ENCODE data around the gene KCNJ14.
"Not testable (repeated sequence)": the region's sequence is repeated elsewhere in the genome, so short reads cannot be mapped to it uniquely, and the experiment has no call there.

The KCNJ14 gene

GRCh38 chr19:48488478-48488877 is 33.1 kb downstream of the KCNJ14 start:
- not testable (repeated sequence) for DNase-seq (ENCODE audit: low spot score)

- peak; percentile 78 for DNase-seq (ENCODE audit: low spot score)
These were observed 34.3 kb downstream of the KCNJ14 start for GRCh38 chr19:48489608-48490216.

GRCh38 chr19:48490981-48491792 is 35.8 kb downstream of the KCNJ14 start:
- DNase-seq (ENCODE audit: low spot score): peak; percentile 74

GRCh38 chr19:48491793-48492123 is 36.4 kb downstream of the KCNJ14 start:
- no peak for DNase-seq (ENCODE audit: low spot score)

GRCh38 chr19:48492925-48493717 is 37.7 kb downstream of the KCNJ14 start:
- DNase-seq (ENCODE audit: low spot score): peak; percentile 96

- DNase-seq (ENCODE audit: low spot score): no peak
These were observed 38.5 kb downstream of the KCNJ14 start for GRCh38 chr19:48493718-48494401.

- peak; percentile 39 for DNase-seq (ENCODE audit: low spot score)
These were observed 40.0 kb downstream of the KCNJ14 start for GRCh38 chr19:48495396-48495795.

GRCh38 chr19:48496959-48497727 is 41.8 kb downstream of the KCNJ14 start:
- DNase-seq (ENCODE audit: low spot score): no peak

GRCh38 chr19:48497728-48498594 is 42.6 kb downstream of the KCNJ14 start:
- no peak for DNase-seq (ENCODE audit: low spot score)

- DNase-seq (ENCODE audit: low spot score): no peak
These were observed 43.4 kb downstream of the KCNJ14 start for GRCh38 chr19:48498595-48499311.

GRCh38 chr19:48499316-48500090 is 44.1 kb downstream of the KCNJ14 start:
- DNase-seq (ENCODE audit: low spot score): no peak

- DNase-seq (ENCODE audit: low spot score): no peak
These were observed 45.6 kb downstream of the KCNJ14 start for GRCh38 chr19:48500830-48501493.

GRCh38 chr19:48501494-48502349 is 46.3 kb downstream of the KCNJ14 start:
- peak; percentile 94 for DNase-seq (ENCODE audit: low spot score)

GRCh38 chr19:48502350-48503018 is 47.1 kb downstream of the KCNJ14 start:
- no peak for DNase-seq (ENCODE audit: low spot score)

- DNase-seq (ENCODE audit: low spot score): peak; percentile 72
These were observed 50.9 kb downstream of the KCNJ14 start for GRCh38 chr19:48506138-48506733.

GRCh38 chr19:48507911-48508439 is 52.6 kb downstream of the KCNJ14 start:
- no peak for DNase-seq (ENCODE audit: low spot score)

Measured in kidney tubule cell (primary cell).